Measurements from ENCODE around the gene TXLNA. TPM values are rescaled to one million over a fixed set of nuclear protein-coding genes. Genes with fewer than 3 reads are reported as not detected.

The TXLNA gene
- total and polyA plus RNA-seq, 2 experiments from 2014 or later, result 15.2 to 52.1 TPM

DNA sequence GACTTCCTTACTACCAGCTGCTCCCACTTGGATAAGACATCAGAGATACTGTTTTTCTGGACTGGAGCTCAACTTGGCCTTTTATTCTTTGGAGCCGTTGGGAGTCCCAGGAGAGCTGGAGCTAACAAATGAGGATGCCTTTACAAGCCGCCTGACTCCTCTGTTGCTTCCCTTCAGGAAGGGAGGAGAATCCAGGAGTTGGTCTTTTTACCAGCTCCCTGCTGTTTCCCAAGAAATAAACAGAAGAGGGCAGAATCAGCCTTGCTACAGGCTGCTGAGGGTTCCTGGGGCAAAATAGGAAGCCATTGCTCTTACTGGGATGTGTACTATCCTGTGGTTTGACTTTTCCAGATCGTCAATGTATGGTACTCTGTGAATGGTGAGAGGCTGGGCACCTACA, 44.2 kb downstream of the TXLNA start:
- H4K20me1 ChIP-seq (replicated peaks; ENCODE audit: insufficient read depth), result peaks cover 10% of the 10 kb centered on the region
- peak overlapping the region; percentile 50; the same call in 1 of the 2 replicates for H3K27ac ChIP-seq (ENCODE audit: low read depth)
- peaks cover 15% of the 10 kb centered on the region for H3F3A ChIP-seq (replicated peaks; ENCODE audit: low read depth)
- Mint-ChIP-seq H3K9me3 (no peaks in the 10 kb centered on the region), H3K4me3 (peak overlapping the region; percentile 99), H3K27ac (no peak overlapping the region), H3K27me3 (ENCODE audit: insufficient read depth, low read depth, poor library complexity) (peaks cover 5% of the 10 kb centered on the region), H3K4me1 (peaks cover 17% of the 10 kb centered on the region), H3K36me3 (ENCODE audit: low read depth) (peaks cover 53% of the 10 kb centered on the region)
- ATAC-seq, result no peak
- H3K4me1 ChIP-seq (ENCODE audit: insufficient read depth), result peaks cover 10% of the 10 kb centered on the region
- no peak overlapping the region; the same call in 1 of the 2 replicates for H3K4me2 ChIP-seq
- H3K79me2 ChIP-seq (replicated peaks; ENCODE audit: insufficient read depth), result peaks cover 30% of the 10 kb centered on the region
- TF ChIP-seq, protein P1, sequence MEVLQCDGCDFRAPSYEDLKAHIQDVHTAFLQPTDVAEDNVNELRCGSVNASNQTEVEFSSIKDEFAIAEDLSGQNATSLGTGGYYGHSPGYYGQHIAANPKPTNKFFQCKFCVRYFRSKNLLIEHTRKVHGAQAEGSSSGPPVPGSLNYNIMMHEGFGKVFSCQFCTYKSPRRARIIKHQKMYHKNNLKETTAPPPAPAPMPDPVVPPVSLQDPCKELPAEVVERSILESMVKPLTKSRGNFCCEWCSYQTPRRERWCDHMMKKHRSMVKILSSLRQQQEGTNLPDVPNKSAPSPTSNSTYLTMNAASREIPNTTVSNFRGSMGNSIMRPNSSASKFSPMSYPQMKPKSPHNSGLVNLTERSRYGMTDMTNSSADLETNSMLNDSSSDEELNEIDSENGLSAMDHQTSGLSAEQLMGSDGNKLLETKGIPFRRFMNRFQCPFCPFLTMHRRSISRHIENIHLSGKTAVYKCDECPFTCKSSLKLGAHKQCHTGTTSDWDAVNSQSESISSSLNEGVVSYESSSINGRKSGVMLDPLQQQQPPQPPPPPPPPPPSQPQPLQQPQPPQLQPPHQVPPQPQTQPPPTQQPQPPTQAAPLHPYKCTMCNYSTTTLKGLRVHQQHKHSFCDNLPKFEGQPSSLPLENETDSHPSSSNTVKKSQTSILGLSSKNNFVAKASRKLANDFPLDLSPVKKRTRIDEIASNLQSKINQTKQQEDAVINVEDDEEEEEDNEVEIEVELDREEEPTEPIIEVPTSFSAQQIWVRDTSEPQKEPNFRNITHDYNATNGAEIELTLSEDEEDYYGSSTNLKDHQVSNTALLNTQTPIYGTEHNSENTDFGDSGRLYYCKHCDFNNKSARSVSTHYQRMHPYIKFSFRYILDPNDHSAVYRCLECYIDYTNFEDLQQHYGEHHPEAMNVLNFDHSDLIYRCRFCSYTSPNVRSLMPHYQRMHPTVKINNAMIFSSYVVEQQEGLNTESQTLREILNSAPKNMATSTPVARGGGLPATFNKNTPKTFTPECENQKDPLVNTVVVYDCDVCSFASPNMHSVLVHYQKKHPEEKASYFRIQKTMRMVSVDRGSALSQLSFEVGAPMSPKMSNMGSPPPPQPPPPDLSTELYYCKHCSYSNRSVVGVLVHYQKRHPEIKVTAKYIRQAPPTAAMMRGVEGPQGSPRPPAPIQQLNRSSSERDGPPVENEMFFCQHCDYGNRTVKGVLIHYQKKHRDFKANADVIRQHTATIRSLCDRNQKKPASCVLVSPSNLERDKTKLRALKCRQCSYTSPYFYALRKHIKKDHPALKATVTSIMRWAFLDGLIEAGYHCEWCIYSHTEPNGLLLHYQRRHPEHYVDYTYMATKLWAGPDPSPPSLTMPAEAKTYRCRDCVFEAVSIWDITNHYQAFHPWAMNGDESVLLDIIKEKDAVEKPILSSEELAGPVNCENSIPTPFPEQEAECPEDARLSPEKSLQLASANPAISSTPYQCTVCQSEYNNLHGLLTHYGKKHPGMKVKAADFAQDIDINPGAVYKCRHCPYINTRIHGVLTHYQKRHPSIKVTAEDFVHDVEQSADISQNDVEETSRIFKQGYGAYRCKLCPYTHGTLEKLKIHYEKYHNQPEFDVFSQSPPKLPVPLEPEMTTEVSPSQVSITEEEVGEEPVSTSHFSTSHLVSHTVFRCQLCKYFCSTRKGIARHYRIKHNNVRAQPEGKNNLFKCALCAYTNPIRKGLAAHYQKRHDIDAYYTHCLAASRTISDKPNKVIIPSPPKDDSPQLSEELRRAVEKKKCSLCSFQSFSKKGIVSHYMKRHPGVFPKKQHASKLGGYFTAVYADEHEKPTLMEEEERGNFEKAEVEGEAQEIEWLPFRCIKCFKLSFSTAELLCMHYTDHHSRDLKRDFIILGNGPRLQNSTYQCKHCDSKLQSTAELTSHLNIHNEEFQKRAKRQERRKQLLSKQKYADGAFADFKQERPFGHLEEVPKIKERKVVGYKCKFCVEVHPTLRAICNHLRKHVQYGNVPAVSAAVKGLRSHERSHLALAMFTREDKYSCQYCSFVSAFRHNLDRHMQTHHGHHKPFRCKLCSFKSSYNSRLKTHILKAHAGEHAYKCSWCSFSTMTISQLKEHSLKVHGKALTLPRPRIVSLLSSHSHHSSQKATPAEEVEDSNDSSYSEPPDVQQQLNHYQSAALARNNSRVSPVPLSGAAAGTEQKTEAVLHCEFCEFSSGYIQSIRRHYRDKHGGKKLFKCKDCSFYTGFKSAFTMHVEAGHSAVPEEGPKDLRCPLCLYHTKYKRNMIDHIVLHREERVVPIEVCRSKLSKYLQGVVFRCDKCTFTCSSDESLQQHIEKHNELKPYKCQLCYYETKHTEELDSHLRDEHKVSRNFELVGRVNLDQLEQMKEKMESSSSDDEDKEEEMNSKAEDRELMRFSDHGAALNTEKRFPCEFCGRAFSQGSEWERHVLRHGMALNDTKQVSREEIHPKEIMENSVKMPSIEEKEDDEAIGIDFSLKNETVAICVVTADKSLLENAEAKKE (CRISPR knock-in tag; IDR thresholded peaks at IDR 0.05), result no peak
- no peak for TF ChIP-seq ZNF114 (CRISPR knock-in tag; IDR thresholded peaks at IDR 0.05)
- no peak for TF ChIP-seq ETS1 (IDR thresholded peaks at IDR 0.05)
- TF ChIP-seq JUNB (IDR thresholded peaks at IDR 0.05; ENCODE audit: unreplicated experiment), result no peak
- TF ChIP-seq EZH2phosphoT487 (IDR thresholded peaks at IDR 0.05; ENCODE audit: unreplicated experiment), result no peak
- no peak for TF ChIP-seq CTCF (conservative IDR thresholded peaks at IDR 0.05; ENCODE audit: low read depth in 2 of 2)
- no peak for TF ChIP-seq NANOG (IDR thresholded peaks at IDR 0.05; ENCODE audit: borderline replicate concordance)
- no peak for TF ChIP-seq CREB1 (CRISPR knock-in tag; IDR thresholded peaks at IDR 0.05; ENCODE audit: low read depth)
- no peak for TF ChIP-seq POLR2AphosphoS5 (IDR thresholded peaks at IDR 0.05; ENCODE audit: low read depth)
- TF ChIP-seq STAT1 (IDR thresholded peaks at IDR 0.05; ENCODE audit: unreplicated experiment), result no peak
- TF ChIP-seq REST (IDR thresholded peaks at IDR 0.05; ENCODE audit: unreplicated experiment), result no peak
- no peak for TF ChIP-seq EZH2 (IDR thresholded peaks at IDR 0.05; ENCODE audit: low read depth, unreplicated experiment)
- TF ChIP-seq ZNF331 (CRISPR knock-in tag; IDR thresholded peaks at IDR 0.05; ENCODE audit: low read depth), result no peak
- no peak for DNase-seq (ENCODE audit: low spot score)
- no peaks in the 10 kb centered on the region for H3K9me2 ChIP-seq (ENCODE audit: insufficient read depth)
- H3K27me3 ChIP-seq (ENCODE audit: insufficient read depth), result no peaks in the 10 kb centered on the region
- peak overlapping the region; percentile 93 for H3K4me3 ChIP-seq
- peaks cover 45% of the 10 kb centered on the region for H3K36me3 ChIP-seq (ENCODE audit: insufficient read depth)
- H2AFZ ChIP-seq, result no peak overlapping the region

Measured in GM23338 (cell line).